IPS DF 19.7 (cell line): Measurements from ENCODE around the gene IRS4.

Source experiments
- DNase-seq: peaks from one replicate; pipeline ENCODE4 v3.0.0-alpha.2; 2013; ENCODE audit warnings: low read depth, low spot score

IRS4 gene

DNA sequence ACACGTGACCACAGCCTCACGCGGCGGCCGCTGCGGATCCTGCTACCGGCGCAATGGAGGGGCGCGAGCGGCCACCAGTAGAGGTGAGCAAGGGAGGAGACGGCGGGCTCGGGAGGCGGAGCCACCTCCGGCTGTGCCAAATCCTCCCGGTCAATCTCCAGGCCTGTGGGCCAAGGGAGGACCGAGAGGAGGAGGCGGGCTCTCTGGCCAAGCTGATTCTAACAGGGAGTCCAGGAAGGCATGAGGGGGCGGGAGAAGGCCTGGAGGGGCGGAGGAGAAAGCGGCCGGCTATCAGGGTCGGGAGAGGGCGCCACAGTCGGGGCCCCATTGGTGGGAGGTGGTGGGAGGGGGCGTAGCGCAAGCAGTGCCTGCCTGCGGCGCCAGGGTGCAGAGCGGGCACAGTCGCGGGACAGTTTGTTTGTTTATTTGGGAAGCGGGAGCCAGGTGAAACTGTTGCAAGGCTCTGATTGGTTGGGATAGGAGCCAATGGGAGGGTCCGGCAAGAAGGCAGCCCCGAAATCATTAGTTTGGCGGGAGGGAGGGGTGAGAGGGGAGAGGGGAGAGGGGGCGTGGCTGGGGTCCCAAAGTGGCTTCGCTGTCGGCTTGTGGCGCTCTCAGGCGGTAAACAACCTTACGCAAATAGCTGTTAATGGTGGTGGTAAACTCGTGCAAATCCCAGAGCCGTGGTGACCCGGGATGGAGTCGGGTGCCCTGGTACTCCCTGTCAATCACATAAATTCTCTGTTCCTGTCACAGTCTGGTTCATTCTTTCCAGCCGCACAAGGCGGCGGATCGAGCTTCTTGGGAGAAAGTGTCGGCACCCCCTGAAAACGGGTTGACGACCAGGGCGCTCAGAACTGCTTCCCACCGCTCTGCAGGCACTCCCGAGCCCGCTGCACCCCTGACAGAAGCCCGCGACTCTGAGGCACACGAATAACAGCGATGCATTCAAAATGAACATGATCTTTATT is at the start of gene IRS4:
IRS4 (minus strand) TSS at position 55 of the 971 bp plus-strand sequence.
- DNase-seq: peak; percentile 75

DNA sequence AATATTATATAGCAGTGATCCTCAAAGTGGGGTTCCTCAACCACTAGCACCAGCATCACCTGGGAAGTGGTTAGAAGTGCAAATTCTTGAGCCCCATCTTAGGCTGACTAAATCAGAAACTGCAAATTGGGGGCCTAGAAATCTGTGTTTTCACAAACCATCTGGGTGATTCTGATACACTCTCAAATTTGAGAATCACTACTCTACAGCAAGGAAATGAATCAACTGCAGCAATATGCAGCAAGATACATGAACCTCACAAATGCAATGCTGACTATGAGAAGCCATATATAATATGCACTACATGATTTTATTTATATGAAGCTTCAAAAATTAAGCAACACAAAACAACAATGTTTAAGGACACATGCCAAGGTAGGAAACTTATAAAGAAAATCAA is 36.2 kb upstream of the IRS4 start:
- no peak for DNase-seq

DNA sequence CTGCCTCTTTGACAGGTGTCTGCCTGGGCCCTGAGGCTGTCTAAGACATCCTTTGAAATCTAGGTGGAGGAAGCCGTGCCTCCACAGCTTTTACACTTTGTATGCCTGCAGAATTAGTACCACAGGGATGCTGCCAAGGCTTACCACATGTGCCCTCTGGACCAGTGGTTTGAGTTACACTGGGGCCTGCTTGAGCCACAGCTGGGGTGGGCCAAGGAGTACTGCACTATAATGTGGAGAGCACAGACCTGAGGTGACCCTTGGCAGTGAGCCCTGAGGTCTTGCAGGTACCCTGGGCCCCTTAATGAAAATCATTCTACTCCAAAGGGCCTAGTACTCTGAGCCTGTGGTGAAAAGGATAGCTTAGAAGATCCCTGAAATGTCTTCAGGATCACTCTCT is 27.2 kb upstream of the IRS4 start:
- no peak for DNase-seq

DNA sequence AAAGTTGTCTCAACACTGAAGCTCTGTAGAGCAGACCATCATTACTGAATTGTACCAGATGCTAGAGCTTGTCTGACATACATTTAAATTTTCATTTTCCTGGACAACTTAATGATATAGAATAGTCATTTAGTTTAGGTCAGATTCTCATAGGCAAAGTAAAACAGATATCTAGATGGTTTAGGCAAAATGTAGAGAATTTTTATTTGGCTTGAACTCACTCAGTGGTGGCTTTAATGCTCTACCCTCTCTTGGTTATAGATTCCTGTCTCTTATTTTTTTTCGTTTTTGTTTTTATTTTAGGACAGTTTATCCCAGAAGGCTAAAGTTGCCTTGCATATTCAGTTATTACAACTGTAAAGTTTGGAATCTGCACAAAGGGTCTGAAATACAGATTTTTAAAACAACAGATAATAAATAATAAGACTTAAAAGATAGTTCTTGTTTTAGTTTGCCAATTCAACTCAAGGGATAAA is 4.0 kb upstream of the IRS4 start:
- DNase-seq: no peak

DNA sequence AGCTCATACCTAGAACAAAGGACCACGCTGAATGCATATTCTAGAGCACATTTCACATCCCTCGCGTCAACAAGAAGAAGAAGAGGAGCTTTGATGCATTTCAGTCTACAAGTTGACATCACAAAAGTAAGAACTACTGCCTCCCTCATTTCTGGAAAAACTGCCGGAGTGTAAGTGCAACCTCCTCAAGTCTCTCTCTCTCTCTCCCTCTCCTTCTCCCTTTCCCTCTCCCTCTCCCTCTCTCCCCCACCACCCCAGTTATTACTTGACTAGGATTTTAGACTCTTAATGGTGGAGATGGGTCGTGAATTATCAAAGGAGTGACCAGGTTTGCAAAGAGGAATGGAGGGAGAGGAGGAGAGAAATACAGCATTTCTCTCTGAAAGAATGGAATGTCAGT is 1.4 kb upstream of the IRS4 start:
- no peak for DNase-seq

DNA sequence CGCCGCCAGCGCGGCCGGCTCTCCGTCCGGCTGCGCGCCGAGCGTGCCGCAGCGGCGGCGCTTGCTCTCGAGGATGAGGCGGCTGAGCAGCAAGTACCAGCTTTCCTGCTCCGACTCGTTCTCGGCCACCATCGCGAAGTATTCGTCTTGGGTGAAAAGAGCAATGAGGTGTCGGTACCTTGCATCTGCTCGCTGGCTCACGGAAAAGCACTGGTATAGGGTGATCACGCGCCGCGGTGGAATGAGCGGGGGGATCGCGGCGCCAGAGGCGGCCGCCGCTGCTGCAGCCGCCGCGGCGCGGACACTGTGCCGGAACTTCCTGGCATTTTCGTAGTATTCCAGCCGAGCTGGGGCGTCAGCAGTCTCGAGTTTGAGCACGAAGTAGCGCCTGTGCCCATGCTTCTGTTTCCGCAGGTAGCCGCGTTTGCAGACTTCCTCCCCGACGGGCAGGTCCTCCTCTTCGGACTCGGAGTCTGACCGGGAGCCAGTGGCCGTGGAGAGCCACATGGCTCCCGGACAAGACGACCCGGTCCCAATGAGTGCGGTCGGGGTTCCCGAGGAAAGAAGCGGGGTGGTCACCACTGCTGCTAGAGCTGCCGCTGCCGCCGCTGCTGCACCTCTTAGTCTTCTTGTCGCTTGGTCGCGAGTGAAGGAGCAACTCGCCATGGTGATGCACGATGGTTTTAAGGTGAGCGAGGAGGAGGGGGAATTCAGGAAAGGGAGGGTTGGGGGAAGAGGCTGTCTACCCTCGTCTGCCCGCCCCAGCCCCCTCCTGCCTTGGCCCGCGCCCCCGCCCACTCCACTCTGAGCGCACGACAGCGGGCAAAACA is 469 bp downstream of the IRS4 start:
- no peak for DNase-seq

DNA sequence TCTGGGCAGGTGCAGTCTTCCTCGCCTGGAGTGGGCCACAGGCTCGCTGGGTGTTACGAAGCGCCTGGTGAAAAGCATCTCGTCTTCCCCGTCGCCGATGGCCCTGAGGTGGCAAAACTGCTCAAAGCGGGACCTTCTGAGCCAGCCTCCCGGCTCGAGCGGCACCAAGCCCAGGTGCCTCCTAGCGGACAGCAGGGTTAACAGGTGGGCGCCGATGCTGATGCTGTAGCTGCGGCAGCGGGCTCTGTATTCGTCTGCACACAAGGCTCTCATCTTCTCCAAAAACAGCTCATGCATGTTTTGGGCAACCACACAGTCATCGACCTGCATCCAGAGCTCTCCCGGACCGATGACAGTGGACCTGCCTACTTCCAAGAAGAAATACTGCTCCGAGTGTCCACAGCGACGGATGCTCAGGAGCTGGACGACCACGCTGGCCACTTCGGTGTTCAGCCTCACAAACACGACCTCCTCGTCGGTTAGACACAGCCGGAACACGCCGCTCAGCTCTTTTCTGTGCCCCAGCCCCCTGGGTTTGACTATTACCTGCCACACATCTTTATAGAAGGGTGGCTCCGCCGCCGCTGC is 1.2 kb downstream of the IRS4 start:
- no peak for DNase-seq

DNA sequence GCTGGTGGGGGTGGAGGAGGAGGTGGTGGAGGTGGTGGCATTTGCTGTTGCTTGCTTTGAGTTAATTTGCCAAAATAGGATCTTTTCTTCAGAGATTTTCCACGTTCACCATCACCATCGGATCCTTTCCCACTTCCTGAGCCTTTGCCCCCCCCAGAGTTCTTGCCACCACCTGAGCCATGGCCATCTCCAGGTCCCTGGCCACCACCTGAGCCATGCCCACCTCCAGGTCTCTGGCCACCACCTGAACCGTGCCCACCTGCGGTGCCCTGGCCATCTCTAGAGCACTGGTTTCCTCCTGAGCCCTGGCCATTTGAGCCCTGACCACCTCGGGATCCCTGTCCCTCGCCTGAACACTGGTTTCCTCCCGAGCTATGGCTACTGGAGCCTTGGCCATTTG is 1.9 kb downstream of the IRS4 start:
- DNase-seq: no peak

DNA sequence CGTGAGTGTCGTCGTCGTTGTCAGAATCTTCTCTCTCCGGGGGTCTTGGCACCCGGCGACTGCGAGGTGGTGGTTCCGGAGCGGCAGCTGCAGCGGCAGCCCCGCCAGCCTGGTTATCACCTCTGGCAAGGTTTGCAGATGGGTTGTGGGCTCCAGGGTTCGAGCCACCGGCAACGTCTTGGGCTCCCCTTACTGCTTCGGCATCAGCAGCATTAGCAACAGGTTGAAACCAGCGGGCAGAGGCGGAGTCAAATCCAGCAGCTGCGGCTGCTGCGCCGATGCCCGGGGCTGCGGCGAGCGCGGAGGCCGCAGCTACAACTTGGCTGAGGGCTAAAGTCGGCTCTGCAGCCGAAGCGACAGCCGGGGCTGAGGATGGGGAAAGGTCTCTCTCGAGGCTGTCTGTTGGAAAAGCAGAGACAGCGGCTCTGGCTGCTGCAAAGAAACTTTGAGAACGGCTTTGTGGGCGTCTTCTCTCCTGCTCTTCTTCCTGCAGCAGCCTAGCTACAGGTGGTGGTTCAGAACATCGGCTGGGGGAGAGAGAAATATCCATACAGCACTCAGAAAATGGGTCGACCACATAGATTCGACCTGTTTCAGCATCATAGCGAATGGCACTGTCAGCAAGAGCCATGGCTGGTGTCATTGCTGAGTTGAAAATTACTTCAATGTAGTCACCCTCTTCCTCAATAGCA is 3.6 kb downstream of the IRS4 start:
- DNase-seq: no peak

DNA sequence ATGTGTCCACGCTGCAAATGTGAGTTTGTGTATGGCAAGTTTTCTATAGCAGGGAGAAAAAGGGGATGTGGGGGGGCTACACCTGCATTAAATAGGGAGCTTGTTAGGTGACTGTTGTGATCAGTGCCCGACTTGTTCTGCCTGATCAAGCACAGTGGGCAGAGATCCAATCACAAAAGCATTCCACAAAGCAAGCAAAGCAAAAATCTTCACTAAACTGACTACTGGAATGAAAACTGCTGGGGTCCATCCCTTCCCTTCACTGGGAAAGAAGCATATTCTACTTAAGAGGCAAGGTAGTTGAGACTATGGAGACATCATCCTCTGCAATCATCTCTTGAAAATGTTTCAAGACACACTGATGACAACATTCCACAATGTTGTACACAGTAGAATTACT is 5.2 kb downstream of the IRS4 start:
- DNase-seq: no peak

DNA sequence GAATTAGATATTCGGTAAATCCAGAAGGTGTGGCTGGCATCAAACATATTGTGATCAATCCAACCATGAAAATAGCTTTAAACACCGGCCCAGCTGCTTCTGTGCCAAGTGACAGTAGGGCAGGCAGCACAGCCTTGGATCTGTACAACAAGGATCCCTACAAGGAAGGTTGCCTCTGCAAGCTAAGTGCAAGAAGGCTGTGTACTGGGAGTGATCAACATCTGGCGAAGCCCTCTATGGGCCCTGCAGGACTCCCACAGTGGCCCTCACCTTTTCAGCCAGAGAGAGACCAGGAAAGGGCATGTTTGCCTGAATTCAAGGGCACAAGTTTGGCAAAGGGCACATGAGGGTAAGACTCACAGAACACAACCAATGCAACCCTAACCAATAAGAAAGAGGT is 9.6 kb downstream of the IRS4 start:
- DNase-seq: no peak

DNA sequence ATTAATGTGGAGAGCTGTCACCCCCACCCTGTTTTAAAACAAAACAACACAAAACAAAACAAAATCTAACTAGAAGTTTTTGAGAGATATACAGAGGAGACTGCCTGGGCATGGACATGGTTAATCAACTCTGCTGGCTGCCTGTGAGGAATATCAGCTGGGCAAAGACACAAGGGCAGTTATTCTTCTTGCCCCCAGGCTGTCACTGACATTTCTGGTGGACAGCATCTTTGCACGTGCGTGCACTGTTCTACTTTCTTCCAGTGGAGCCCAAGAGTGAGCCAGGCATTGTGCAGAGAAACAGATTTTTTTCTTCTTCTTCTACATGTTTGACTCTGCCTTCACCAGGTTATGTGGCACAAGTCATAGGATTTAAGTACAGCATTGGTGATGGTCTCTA is 13.8 kb downstream of the IRS4 start:
- DNase-seq: no peak

DNA sequence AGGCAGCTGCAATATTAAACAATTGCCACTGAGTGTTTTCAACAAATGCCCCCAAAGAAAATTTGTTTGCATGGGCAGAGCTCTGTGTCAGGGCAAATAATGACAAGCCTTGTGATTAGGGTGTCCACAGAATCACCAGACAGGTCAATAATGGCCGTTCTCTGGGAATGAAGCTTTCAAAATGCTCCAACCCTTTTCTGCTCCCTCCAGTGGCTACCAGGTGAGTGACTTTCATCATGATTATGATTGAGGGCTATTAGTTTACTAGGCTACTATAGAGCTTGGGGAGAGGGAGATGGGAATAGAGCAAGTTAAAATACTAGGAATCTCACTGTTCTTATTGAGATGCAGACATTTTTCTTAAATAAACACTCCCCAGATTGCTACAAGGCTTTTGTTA is 23.5 kb downstream of the IRS4 start:
- no peak for DNase-seq

DNA sequence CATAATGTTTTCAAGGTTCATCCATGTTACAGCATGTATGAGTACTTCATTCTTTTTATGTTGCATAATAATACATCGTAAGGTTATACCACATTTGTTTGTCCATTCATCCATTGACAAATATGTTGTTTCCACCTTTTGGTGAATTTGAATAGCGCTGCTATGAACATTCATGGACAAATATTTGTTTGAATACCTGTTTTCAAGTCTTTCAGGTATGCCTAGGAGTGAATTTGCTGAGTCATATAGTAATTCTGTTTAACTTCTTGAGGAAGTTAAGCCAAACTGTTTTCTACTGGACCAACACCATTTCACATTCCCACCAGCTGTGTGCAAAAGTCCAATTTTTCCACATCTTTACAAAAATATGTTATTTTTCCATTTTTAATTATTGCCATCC is 31.5 kb downstream of the IRS4 start:
- DNase-seq: no peak

DNA sequence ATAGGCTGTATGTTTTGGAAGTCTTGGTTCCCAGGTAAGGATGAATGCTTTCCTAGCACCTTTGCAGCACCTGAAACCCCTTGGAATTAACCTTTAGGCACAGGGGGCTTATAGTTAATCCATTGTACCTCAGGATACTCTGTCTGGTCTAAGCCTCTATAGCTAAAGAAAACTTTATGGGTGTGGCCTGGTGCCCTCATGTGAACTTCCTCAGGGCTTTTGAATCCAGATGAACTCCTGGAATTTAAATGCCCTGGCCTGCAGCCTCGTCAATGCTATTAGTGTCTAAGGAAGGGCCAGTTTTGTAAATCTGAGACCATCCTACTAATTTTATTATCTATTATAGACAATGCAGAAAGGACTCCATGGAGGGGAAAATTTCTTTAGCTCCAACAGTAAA is 33.8 kb downstream of the IRS4 start:
- DNase-seq: no peak

DNA sequence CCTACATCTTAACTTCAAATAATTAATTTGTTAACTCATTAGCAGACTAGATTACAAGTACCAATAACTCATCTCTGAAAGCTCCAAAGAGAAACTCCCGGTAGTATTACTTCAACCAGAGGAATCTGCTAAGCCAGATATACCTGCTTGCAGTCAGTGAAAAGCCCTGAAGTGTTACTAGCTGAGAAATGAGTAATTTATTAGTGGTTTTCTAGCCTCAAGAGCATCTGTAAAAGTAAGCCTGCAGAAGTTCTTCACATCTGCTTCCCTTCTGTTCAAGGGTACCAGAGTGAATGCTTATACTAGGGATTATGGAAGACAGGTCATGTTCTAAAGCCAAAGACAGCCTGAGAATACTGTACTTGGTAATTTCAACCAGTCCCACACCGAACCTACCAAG is 34.7 kb downstream of the IRS4 start:
- DNase-seq: no peak

DNA sequence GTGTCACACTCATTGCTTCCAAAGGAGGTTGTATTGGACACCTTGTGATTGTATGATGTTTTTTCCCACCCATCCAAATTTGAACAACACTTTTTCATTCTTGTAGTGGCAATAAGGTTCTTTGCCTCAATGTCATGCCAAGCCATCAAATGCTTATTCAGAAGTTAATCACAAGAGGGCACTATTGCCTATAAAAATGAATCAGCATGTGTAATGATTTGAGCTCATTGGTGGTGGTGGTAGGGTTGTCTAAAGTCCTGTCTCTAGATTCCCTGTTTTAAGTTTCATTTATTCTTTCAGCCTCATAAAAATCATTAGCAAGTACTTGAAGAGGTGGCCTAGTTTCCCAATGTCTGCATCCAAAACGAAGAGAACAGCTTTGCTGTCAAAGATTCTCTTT is 37.0 kb downstream of the IRS4 start:
- no peak for DNase-seq

DNA sequence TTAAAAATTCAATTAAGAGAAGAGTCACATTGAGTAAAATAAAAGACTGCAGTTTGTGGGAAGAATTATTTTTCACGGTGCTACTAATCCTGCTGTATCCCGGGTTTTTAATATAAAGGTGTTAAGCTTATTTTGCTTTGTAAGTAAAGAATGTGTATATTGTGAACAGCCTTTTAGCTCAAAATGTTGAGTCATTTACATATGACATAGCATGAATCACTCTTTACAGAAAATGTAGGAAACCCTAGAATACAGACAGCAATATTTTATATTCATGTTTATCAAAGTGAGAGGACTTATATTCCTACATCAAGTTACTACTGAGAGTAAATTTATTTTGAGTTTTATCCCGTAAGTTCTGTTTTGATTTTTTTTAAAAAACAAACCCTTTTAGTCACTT is 39.7 kb downstream of the IRS4 start:
- no peak for DNase-seq
